HG02885 (cell line): ENCODE data around the gene MED12.

Experiments
- ATAC-seq: cut with Tn5 transposase; IDR thresholded peaks from one replicate; pipeline ENCODE4 v1.9.1; 2021; ENCODE audit warnings: mild to moderate bottlenecking; ENCODE audit not compliant: unreplicated experiment, poor library complexity

MED12 gene

DNA sequence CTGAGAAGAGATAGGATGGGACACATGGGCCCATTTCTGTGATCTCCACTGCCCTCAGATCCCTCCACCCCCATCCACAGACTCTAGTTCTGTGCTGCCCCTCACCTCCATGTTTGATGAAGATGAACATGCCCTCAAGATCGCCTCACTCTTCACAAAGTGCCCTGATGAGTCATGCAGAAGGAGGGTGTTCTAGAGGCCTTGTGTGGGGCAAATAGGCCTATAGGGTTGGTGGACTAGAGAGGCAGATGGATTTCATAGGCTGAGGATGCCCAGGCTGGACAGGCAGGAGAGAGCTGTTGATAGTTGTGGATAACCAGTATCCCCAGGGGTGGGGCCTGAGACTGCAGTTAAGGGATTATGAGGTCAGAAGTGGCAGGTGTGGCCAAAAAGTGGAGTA is 12.0 kb upstream of the MED12 start, which contains the start of gene CXorf65:
Gene CXorf65, minus strand, starts transcription at position 314 of the 400 bp plus-strand sequence. Its CDS starts 184 bp downstream, at position 130.
- ATAC-seq = no peak

DNA sequence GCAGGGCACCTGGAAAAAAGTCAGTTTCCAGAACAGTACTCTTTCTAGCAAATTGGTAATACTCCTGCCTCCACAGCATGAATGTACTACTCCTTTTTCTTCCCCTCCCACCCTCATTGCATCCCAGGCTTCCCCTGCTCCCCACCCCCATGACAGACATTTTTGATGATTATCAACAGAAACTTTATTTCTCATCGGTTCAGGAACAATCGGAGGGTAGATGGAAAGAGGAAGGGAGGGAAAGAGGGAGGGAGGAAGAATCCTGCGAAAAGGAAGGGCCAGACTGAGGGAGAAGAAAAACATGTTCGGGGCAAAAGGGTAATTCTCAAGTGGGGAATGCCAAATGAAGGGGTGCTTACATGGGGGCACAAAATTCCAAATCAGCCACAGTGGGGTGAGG is 11.2 kb upstream of the MED12 start:
- no peak for ATAC-seq

DNA sequence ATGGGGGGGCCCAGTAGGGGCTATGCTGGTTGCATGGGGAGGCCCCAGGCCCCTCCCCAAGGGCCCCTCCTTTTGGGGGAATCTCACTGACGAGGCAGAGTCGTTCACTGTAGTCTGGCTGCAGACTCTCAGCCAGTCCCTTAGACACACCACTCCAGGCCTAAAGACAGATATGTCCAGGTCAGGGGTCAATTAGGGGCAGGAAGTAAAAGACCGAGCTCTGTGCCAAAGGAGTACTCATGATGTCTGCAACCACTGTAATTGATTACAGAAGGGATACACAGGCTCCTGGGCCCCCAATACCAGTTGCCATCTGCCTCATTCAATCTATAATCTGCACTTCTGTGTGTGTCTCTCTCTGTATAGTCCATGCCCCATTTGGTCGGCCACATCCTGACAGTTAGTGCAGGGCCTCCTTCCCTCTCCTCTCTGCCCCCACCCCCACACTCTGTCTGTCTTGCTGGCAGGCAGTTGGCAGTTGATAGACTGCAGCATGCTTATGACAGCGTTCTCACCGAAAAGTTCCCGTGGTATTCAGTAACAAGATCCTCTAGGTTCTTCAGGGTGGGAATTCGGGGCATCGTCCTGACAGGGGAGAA is 10.5 kb upstream of the MED12 start:
- ATAC-seq = no peak

DNA sequence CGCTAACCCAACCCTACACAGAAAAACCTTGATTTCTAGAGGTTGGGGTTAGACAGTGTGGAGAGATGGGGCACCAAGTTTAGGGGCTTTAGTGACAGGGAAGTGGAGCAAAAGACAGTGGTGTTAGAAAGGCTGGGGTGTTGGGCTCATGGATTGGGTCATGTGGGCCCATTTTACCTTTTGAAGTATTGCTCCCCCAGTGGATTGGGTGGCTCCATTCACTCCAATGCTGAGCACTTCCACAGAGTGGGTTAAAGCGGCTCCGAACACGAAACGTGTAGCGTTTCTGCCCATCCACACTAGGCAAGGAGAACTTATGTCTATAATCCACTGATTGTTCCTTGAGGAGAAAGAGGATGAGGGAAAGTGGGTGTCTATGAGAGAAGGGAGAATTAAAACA is 9.3 kb upstream of the MED12 start:
- ATAC-seq = no peak

DNA sequence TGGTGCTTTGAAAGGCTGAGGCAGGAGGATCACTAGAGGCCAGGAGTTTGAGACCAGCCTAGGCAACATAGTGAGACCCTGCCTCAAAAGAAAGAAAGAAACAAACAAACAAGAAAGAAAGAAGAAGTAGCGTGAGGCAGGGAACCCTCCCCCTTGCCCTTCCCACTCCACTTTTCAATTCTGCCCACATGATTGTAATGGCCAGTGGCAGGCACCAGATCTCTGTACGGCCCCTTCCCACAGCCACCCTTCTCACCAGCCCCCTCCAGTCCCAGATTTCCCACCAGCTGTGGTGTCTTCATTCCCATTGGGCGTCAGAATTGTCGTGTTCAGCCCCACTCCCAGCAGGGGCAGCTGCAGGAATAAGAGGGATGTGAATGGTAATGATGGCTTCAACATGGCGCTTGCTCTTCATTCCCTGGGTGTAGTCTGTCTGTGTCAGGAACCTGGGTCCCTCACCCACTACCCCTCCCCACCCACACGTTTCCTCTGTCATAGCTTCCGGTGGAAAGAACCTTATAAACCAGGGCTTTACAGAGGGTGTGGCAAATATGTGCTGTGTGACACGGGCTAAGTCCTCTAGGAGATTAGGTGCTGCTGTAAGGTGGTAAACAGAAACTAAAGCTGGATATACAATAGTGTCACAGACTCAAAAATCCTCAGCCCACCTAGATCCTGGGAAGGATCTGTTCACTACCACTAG is 7.1 kb upstream of the MED12 start, which contains the start of gene IL2RG:
Gene IL2RG, minus strand, starts transcription at position 437 of the 703 bp plus-strand sequence. Its CDS starts 38 bp downstream, at position 399.
- ATAC-seq = peak; percentile 95

DNA sequence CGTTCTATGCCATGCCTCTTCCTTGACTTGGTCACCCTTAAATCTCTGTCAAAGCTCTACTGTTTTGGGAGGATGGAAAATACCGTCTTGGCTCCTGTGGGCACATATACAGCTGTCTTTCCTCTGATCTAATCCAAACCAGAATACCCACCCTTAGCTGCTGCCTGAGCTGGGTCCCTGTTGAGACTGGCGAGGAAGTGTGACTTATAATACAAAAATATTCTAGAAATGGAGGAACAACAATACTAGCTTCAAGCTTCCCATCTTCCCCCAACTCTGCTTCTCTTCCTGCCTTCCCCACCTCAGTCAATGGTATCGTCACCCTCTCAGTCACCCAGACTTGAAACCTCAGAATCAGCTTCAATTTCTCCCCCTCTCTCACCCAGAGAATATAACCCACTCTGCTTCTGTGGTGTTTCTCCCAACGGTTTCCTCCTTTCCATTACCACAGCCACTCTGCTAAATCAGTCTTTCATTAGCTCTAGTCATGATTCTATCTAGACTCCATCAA is 6.4 kb upstream of the MED12 start:
- ATAC-seq = peak; percentile 21

DNA sequence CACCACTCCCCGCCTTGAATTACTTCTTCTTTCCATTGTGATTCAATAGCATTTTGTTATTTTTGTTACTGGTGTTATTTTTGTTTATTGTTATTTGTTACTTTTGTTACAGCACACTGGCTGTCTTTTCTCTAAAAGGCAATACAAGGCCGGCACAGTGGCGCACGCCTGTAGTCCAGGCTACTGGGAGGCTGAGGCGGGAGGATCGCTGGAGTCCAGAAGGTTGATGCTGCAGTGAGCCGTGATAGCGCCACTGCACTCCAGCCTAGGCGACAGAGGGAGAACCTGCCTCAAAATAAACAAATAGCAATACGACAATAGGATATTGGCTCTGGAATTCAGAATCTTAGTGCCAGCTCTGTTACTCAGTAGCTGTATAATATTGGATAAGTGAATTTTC is 1.0 kb upstream of the MED12 start:
- ATAC-seq = no peak

DNA sequence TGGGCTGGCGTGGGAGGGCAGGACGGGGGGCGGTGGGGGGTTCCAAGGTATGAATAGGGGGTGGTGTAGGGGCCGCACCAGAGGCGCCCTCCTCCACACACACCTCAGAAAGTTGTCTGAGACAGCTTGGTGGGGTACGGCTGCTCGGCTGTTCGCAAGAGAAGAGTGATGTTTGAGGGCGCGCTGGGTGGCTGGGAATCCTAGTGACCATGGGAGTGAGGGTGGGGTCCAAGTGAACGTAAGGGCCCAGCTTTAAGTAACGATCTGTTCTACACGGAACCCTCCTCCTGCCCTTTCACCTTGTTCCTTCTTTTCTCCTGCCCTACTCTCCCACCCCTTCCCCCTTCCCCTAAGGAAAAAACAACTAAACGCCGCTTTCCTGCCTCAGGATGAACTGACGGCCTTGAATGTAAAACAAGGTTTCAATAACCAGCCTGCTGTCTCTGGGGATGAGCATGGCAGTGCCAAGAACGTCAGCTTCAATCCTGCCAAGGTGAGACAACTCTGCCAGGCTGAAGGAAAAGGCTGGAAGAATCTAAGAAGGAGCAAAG is 664 bp downstream of the MED12 start:
- peak; percentile 6 for ATAC-seq

DNA sequence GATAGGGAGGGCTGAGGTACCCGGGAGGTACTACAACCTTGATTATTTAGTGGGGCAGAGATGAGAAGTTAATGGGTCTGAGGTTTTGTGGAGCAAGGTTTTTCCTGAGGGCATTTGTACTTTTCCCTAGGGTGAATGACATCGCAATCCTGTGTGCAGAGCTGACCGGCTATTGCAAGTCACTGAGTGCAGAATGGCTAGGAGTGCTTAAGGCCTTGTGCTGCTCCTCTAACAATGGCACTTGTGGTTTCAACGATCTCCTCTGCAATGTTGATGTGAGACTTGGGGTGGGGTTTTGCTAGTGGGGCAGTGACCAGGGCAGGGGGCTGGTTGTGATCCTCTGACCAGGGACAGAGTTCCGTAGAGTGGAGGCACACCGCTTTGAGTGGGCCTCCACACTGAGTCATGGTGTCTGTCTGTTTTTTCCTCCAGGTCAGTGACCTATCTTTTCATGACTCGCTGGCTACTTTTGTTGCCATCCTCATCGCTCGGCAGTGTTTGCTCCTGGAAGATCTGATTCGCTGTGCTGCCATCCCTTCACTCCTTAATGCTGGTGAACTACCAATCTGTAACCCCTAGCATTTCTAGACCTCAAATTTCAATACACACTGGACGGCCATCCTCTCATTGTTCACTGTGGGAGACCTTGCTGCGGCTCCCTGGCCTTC is 9.9 kb downstream of the MED12 start:
- no peak for ATAC-seq

DNA sequence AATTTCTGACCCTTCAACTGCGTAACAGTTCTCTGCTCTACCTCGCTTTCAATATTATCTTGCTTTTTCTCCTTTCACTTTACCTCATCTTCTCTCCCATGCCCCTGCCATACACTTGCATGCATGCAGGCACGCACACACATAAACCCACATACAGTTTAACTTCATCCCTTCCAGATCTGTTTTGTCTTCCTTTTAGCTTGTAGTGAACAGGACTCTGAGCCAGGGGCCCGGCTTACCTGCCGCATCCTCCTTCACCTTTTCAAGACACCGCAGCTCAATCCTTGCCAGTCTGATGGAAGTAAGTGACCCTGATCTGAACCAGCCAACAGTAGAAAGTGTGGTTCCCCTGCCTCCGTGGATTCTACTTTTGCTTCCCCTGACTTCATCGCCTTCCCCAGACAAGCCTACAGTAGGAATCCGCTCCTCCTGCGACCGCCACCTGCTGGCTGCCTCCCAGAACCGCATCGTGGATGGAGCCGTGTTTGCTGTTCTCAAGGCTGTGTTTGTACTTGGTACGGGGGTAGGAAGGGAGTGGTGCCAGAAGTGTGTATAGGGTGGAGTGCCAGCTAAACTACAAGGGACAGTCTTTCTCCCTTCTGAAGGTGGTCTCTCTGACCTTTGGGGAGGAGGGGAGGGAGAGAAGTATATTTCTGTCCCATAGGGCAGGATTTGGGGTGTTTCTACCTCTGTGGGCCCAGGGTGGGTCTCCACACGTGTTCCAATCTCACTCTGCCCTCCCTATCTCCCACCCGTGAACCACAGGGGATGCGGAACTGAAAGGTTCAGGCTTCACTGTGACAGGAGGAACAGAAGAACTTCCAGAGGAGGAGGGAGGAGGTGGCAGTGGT is 10.7 kb downstream of the MED12 start:
- peak; percentile 90 for ATAC-seq

DNA sequence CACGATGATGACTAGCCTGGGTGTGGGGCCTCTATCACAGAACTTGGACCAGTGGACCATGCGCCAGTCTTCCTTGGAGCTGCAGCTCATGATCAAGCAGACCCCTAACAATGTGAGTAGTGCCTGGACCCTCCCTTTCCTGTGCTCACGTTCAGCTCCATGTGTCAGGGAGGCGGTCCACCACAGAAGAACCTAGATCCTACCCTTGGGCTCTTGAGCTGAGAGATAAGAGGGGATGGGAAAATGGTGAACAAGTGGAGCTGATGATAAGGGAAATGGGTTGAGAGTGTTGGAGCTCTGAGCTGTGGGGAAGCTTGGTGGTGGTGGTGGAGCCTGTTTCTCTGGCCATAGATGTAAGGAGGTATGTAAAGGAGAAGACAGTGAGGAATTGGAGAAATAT is 13.1 kb downstream of the MED12 start:
- ATAC-seq = no peak

DNA sequence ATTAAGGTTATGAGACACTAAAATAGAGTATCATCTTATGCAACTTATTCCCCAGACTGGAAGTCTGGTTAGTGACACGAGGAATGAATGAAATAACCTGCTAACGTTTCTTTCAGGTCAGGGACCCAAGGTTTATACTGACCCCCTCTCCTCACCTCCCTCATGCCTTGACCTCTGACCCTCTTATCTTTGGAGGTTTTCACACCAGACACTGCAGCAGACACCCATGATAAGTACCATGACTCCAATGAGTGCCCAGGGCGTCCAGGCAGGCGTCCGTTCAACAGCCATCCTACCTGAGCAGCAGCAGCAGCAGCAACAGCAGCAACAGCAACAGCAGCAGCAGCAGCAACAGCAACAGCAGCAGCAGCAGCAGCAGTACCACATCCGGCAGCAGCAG is 22.0 kb downstream of the MED12 start:
- no peak for ATAC-seq

DNA sequence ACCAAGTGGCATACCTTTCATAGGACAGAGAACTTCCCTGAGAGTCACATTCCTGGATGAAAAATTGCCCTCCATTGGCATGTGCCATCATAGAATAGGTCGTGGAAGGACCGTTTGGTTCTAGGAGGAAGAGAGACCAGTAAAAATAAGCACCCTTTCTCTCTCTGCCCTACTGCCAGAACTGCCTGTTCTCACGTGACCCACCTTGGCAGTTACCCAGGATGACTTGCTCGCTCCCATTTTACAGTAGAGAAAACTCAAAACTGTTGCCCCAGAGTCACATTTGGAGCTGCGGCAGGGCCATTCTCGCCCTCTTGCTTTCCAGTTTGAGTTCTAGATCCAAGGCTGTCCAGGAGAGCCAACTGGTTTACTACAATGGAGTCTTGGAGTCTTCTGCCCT is 25.1 kb downstream of the MED12 start:
- ATAC-seq = no peak

DNA sequence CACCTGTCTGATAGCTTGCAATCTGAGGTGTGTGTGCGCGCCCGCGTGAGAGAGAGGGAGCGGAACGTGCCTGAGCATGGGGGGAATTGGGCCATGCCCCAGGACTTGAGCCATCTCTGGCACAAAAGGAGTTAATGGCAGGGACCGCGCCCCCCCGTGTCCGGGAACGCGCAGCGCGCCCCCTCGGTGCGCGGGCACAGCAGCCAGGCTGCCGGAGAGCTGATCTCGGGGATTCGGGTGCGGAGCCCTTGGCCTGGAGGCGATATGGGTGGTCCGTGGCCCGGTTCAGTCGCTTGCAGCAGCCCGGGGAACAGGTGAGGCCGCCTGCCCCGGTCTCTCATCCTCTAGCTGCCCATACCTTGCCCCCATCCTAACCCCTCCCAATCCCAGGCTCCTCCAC is 26.3 kb downstream of the MED12 start, which contains the start of gene NLGN3:
Gene NLGN3, plus strand, starts transcription at position 191 of the 400 bp plus-strand sequence. CDS start 2,909 bp downstream, outside the sequence.
- ATAC-seq = no peak

DNA sequence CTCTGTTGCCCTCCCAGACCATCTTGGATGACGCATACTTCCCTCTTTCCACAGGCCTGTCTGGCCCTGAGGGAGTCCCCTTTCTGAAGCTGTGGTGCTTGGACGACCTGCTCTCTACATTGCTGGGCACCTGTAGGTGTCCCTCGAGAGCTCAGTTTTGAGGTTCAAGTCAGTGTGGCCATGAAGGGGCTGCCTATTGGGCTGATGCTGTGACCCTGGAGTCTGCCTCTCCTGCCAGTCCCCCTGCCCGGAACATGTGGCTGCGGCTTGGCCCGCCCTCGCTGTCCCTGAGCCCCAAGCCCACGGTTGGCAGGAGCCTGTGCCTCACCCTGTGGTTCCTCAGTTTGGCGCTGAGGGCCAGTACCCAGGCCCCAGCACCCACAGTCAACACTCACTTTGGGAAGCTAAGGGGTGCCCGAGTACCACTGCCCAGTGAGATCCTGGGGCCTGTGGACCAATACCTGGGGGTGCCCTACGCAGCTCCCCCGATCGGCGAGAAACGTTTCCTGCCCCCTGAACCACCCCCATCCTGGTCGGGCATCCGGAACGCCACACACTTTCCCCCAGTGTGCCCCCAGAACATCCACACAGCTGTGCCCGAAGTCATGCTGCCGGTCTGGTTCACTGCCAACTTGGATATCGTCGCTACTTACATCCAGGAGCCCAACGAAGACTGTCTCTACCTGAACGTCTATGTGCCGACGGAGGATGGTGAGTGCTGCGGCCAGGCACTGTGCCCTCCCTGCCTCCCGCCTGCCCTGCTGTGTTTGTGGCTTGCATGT is 29.3 kb downstream of the MED12 start:
- no peak for ATAC-seq

DNA sequence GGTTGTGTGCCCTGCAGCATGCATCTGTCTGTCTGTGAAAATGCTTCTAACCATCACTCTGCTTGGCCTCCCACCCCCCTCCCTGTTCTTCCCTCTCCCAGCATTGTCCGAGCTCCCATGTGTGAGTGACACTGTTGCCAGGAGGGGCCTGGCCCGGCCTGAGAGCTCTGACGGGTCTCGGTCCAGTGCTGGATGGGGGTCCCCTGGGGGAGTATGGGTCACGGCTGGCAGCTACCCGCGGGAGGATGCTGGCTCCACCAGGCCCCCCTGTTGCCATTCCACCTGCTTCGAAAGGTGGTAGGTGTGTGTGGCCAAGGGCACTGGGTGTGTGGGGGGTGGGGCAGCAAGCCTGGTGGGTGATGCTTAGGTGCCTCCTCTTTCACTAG is 29.9 kb downstream of the MED12 start:
- no peak for ATAC-seq

DNA sequence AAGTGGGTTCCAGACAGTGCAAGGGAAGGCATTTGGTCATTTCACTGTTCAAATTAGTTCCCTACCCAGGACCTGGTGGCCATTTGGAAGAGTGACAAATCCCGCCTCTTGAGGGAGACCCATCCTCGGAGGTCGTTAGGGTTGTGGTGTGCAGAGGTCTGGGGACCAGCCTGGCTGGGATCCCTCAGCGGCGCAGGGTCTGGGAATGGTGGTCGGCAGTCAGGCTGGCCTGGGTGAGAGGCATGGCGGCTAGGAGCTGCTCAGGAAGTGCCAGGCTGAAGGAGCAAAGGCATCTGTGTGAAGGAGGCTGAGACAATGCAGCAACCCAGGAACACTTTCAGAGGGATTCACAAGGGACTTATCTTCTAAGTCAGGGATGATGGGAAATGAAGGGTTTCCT is 33.0 kb downstream of the MED12 start:
- no peak for ATAC-seq

DNA sequence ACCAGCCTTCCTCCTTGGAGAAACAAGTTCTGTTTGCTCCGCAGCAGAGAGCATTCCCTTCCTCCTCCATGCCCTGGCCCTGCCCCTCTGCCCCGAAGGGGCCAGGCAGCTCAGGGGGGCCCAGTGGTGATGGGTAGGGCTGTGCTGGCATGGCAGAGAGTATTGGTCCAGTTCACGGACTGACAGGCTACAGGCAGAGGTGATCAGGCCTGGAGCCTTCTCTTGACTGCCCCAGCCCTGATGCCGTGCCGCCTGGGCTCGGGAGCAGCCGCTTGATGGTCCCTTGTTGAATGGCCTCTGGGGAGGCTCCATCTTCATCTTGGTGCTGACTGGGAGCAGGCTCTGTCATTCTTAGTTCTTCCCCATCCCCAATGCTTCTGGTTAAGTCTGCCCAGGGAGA is 35.8 kb downstream of the MED12 start:
- no peak for ATAC-seq

DNA sequence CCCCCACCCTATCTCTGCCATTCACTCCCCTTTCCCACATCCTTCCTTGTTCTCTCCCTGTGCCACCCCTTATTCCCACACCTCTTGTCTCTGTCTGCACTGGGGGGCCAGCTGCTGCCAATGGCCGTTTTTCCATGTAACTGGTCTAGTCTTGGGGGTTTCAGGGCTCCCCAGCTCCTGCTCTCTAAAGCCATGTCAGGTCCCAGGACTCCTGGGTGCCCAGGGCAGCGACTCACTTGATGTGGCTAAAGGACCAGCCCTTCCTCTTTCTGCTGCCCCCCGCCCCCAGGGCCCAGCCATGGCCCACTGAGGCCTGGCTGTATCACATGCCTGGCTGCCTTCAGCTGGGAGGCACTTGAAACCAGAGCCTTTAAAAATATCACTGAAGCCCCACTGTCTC is 36.2 kb downstream of the MED12 start:
- no peak for ATAC-seq
